NT2/D1 (cell line): ENCODE results near the gene UBL4A.

Experiments
- SUZ12 ChIP-seq: IDR thresholded peaks from 2 replicates; pipeline ENCODE4 v1.6.1; 2011; ENCODE audit not compliant: insufficient read length, insufficient read depth; ENCODE audit errors: extremely low read depth
- YY1 ChIP-seq: IDR thresholded peaks from 2 replicates; pipeline ENCODE4 v1.6.1; 2011; ENCODE audit not compliant: insufficient read length, insufficient read depth
- ZNF274 ChIP-seq: IDR thresholded peaks from 2 replicates; pipeline ENCODE4 v1.6.1; 2011; ENCODE audit warnings: mild to moderate bottlenecking, low read depth, low read length

DNA sequence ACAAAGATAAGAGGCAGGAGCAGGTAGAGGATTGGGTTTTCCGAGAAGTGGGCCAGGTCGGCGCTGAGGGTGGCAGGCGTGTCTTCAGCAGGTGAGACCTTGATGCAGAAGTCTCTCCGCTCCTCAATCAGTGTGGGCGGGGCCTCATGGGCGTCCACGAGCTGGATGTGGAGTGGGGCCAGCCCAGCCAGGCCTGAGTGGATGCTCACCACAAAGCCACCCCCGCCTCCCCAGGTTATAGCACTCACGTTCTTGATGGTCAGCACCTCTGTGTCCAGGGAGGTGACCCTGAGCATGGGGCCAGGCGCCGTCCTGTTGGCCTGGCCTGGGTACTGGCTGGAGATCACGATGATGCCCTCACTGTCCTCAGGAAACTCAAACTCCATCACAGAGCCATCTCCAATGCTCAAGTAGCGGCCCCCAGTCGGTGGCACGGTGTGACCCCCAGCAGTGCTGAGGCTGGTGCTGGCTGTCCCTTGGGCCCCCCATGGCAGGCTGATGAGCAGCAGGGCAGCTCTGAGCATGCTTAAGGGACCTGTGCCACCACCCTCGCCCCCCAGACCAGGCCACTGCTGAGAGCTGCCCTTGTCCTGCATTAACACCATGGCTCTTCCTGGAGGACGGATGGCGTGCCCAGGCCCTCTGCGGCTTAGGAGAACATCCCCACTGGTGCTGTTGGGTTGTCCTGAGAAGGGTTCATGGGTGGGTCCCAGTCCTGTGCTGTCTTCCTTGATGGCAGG is 2.1 kb upstream of the UBL4A start:
- TF ChIP-seq ZNF274 (no peak), YY1 (no peak), SUZ12 (no peak)
